MM.1S (cell line): Measurements from ENCODE around the gene P2RX5.

Source experiments
- DNase-seq: peaks from one replicate; pipeline ENCODE4 v3.0.0-alpha.2; 2015
- H2AFZ ChIP-seq: fragments of 300-600 bp; sonication (generic); 2 replicates; pipeline ENCODE4 v1.6.0; 2016; ENCODE audit warnings: antibody characterized with exemption, low read length
- H3F3A ChIP-seq: fragments of 300-600 bp; sonication (generic); 2 replicates; pipeline ENCODE4 v1.6.1; 2016; ENCODE audit warnings: mild to moderate bottlenecking, antibody characterized with exemption, low read length, moderate library complexity, mixed read lengths; ENCODE audit not compliant: insufficient read depth
- H3K27ac ChIP-seq: fragments of 300-600 bp; sonication (generic); 2 replicates; pipeline ENCODE4 v1.5.1; 2016; ENCODE audit warnings: mild to moderate bottlenecking, low read length
- H3K27me3 ChIP-seq: fragments of 300-600 bp; sonication (generic); replicated peaks from 2 replicates; pipeline ENCODE4 v1.6.0; 2016; ENCODE audit warnings: low read length; ENCODE audit not compliant: insufficient read depth
- H3K36me3 ChIP-seq: fragments of 300-600 bp; sonication (generic); replicated peaks from 2 replicates; pipeline ENCODE4 v1.6.1; 2016; ENCODE audit warnings: mild to moderate bottlenecking, low read length, mixed read lengths; ENCODE audit not compliant: insufficient read depth
- H3K4me1 ChIP-seq: fragments of 300-600 bp; sonication (generic); 2 replicates; pipeline ENCODE4 v1.6.1; 2016; ENCODE audit warnings: low read length, mixed read lengths
- H3K4me2 ChIP-seq: fragments of 300-600 bp; sonication (generic); 2 replicates; pipeline ENCODE4 v1.6.0; 2016; ENCODE audit warnings: low read depth, low read length
- H3K4me3 ChIP-seq: fragments of 300-600 bp; sonication (generic); 2 replicates; pipeline ENCODE4 v1.5.1; 2016; ENCODE audit warnings: low read length, mixed read lengths
- H3K79me2 ChIP-seq: fragments of 300-600 bp; sonication (generic); 2 replicates; pipeline ENCODE4 v1.6.1; 2016; ENCODE audit warnings: mixed run types, low read length, mixed read lengths
- H3K9ac ChIP-seq: fragments of 300-600 bp; sonication (generic); 2 replicates; pipeline ENCODE4 v1.6.1; 2016; ENCODE audit warnings: low read length, mixed read lengths
- H3K9me2 ChIP-seq: fragments of 300-600 bp; sonication (generic); replicated peaks from 2 replicates; pipeline ENCODE4 v1.6.1; 2016; ENCODE audit warnings: mild to moderate bottlenecking, low read length, mixed read lengths; ENCODE audit not compliant: insufficient read depth
- H3K9me3 ChIP-seq: fragments of 300-600 bp; sonication (generic); replicated peaks from 2 replicates; pipeline ENCODE4 v1.6.1; 2016; ENCODE audit warnings: mild to moderate bottlenecking, low read length, mixed read lengths; ENCODE audit not compliant: insufficient read depth
- H4K20me1 ChIP-seq: fragments of 300-600 bp; sonication (generic); 2 replicates; pipeline ENCODE4 v1.6.1; 2016; ENCODE audit warnings: mild to moderate bottlenecking, low read length, moderate library complexity, mixed read lengths; ENCODE audit not compliant: insufficient read depth
- CTCF ChIP-seq: fragments of 300-600 bp; sonication (generic); IDR thresholded peaks from 2 replicates; pipeline ENCODE4 v1.5.1; 2016; ENCODE audit warnings: antibody characterized with exemption, low read length, mixed read lengths
- EZH2 ChIP-seq: fragments of 300-600 bp; sonication (generic); optimal IDR thresholded peaks from 2 replicates; pipeline ENCODE3; 2017; ENCODE audit warnings: low read depth, mild to moderate bottlenecking, antibody characterized with exemption, low read length, mixed read lengths
- EZH2phosphoT487 ChIP-seq: fragments of 300-600 bp; sonication (generic); IDR thresholded peaks from 2 replicates; pipeline ENCODE4 v1.6.1; 2018; ENCODE audit warnings: antibody characterized with exemption, low read length

The P2RX5 gene

GRCh38 chr17:3719265-3719664, 23.3 kb upstream of the P2RX5 start:
- H3K36me3 ChIP-seq, result no peaks in the 10 kb centered on the region
- H3K27me3 ChIP-seq, result no peaks in the 10 kb centered on the region

GRCh38 chr17:3718201-3718600, 22.2 kb upstream of the P2RX5 start:
- H3K27me3 ChIP-seq, result no peaks in the 10 kb centered on the region
- no peaks in the 10 kb centered on the region for H3K36me3 ChIP-seq
- H3K9me3 ChIP-seq, result no peaks in the 10 kb centered on the region
- peaks cover 9% of the 10 kb centered on the region for H3K79me2 ChIP-seq
- H3K9ac ChIP-seq, result no peak overlapping the region
- DNase-seq, result no peak
- peaks cover 3% of the 10 kb centered on the region for H3F3A ChIP-seq
- TF ChIP-seq CTCF, result no peak
- TF ChIP-seq EZH2phosphoT487, result no peak
- no peak for TF ChIP-seq EZH2
- no peak overlapping the region for H3K27ac ChIP-seq
- no peaks in the 10 kb centered on the region for H3K9me2 ChIP-seq
- no peak overlapping the region for H3K4me3 ChIP-seq
- peaks cover 6% of the 10 kb centered on the region for H3K4me1 ChIP-seq
- no peak overlapping the region for H3K4me2 ChIP-seq
- H2AFZ ChIP-seq, result no peak overlapping the region
- no peaks in the 10 kb centered on the region for H4K20me1 ChIP-seq

More at GRCh38 chr17:3719265-3719664, 23.3 kb upstream of the P2RX5 start:
- peaks cover 5% of the 10 kb centered on the region for H3K4me1 ChIP-seq
- H2AFZ ChIP-seq, result no peak overlapping the region
- H3K9me3 ChIP-seq, result no peaks in the 10 kb centered on the region
- no peak overlapping the region for H3K4me2 ChIP-seq
- H3F3A ChIP-seq, result 0 out of 2 replicates have a peak, but pooled peaks cover 4% of the 10 kb centered on the region
- H3K9me2 ChIP-seq, result no peaks in the 10 kb centered on the region
- TF ChIP-seq CTCF (no peak), EZH2 (no peak), EZH2phosphoT487 (no peak)
- H3K9ac ChIP-seq, result no peak overlapping the region
- H3K79me2 ChIP-seq, result peaks cover 18% of the 10 kb centered on the region
- DNase-seq, result no peak
- no peaks in the 10 kb centered on the region for H4K20me1 ChIP-seq
- H3K27ac ChIP-seq, result no peak overlapping the region
- H3K4me3 ChIP-seq, result no peak overlapping the region

- Histone ChIP-seq H3K9ac (no peak overlapping the region), H3K4me2 (no peak overlapping the region), H3K4me3 (no peak overlapping the region), H3K79me2 (no peaks in the 10 kb centered on the region; the same call in 1 of the 2 replicates), H3K27ac (no peak overlapping the region), H4K20me1 (no peaks in the 10 kb centered on the region), H3K9me3 (no peaks in the 10 kb centered on the region), H3K36me3 (no peaks in the 10 kb centered on the region), H2AFZ (no peak overlapping the region), H3K27me3 (no peaks in the 10 kb centered on the region), H3F3A (peaks cover 29% of the 10 kb centered on the region), H3K9me2 (no peaks in the 10 kb centered on the region), H3K4me1 (peaks cover 16% of the 10 kb centered on the region; the same call in 1 of the 2 replicates)
- DNase-seq, result no peak
- TF ChIP-seq CTCF (no peak), EZH2phosphoT487 (no peak), EZH2 (no peak)
Observed at GRCh38 chr17:3715296-3715695, 19.3 kb upstream of the P2RX5 start.
